ENCODE results near the gene MAP1S.
A peak's percentile ranks its signal among the peaks of the same experiment; 100 is the strongest.

MAP1S gene

DNA sequence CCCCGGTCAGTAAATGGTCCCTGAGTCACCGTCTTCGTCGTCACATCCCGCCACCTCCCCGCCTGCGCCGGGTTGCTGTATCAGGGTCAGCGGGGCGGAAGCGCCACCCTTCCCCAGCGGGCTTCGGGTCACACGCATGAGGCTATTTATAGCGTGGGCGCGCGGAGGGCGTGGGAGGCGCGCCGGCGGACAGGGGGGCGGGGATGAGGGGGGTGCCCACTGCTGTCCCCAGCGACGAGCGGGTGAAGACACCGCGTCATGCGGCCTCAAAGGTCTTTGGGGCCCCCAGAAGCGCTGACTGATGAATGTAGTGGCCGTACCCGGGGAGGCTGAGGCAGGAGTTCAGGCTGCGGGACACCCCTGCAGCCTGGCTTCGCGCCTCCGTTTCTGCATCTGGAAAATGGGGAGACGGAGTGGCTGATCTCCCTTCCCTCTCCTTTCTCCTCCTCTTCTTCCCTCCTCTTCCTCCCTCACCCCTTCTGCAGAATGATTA lies 39.0 kb upstream of the MAP1S start:
- no peak for TF ChIP-seq Cebpa-rat (IDR thresholded peaks at IDR 0.05)
- H3K4me3 ChIP-seq = peak overlapping the region; percentile 19 to 63 (median 44); a peak in 18 of 20 replicates
- peak overlapping the region; percentile 83 to 98 (median 88) for H3K4me2 ChIP-seq

DNA sequence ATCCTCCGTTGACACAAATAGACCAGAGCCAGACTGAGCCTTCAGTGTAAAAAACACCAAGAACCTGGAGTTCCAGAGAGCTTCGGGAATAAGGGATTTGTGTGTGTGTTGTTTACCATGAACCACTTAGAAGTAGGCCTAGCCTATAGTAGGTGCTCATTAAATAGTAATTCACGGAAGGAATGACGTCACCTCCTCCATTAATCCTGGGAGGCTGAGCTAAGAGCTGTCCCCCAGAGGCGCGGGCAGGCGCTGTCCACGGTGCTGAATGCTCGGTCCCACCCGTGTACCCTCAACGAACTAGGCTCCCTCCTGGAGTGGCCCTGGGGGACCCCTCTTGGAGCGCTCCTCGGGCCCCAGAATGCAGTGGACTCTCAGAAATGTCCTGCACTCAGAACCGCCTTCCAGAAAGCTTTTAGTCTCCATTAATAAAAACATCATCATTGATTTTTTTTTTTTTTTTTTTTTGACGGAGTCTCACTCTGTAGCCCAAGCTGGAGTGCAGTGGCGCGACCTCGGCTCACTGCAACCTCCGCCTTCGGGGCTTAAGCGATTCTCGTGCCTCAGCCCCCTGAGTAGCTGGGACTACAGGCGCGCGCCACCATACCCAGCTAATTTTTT lies 37.7 kb upstream of the MAP1S start:
- peaks cover 16 to 37% (median 29%) of the 10 kb centered on the region in 10 experiments for H3K4me1 ChIP-seq
- peaks cover 27 to 94% (median 86%) of the 10 kb centered on the region in 11 experiments for H3K27me3 ChIP-seq
- H3K36me3 ChIP-seq = no peaks in the 10 kb centered on the region
- H3K4me2 ChIP-seq = peak overlapping the region in 4 of 11 experiments; percentile 88 to 98 (median 96); a peak in 4 of 22 replicates
- no peak for TF ChIP-seq Cebpa-rat (IDR thresholded peaks at IDR 0.05)
- no peak overlapping the region for H3K4me3 ChIP-seq
- H4K20me1 ChIP-seq = peaks cover 0 to 25% (median 0%) of the 10 kb centered on the region in 11 experiments; a peak in 4 of 22 replicates
- no peaks in the 10 kb centered on the region for H3K9me3 ChIP-seq (replicated peaks in 1 of 11)
- no peak overlapping the region for H3K9ac ChIP-seq
- no peak overlapping the region for H3K27ac ChIP-seq

More for the DNA sequence above, 39.0 kb upstream of the MAP1S start:
- Histone ChIP-seq H3K4me1 (peaks cover 13 to 26% (median 22%) of the 10 kb centered on the region in 10 experiments), H3K9ac (peak overlapping the region in 8 of 11 experiments; percentile 35 to 78 (median 64); a peak in 13 of 22 replicates), H4K20me1 (peaks cover 0 to 25% (median 0%) of the 10 kb centered on the region in 11 experiments; a peak in 5 of 22 replicates), H3K27ac (peak overlapping the region in 6 of 11 experiments; percentile 53 to 85 (median 68); a peak in 10 of 22 replicates), H3K36me3 (no peaks in the 10 kb centered on the region), H3K27me3 (peaks cover 16 to 84% (median 72%) of the 10 kb centered on the region in 11 experiments), H3K9me3 (replicated peaks in 1 of 11) (no peaks in the 10 kb centered on the region)

DNA sequence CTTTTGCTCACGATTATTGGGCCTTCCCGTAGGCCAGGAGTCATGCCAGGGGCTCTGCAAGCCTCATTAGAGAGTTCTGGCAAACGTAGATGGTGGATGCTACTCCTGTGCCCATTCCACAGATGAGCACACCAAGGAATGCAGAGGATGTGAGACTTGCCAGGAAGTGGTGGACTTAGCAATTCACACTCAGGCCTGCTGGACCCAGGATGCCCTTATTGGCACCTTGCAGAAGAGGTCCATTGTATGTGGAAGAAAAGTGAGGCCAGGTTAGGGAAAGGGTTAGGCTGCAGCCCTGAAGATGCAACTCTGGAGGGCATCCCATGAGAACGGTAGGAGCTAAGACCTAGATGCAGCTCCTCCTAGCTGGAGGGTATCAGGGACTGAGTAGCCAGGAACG lies 37.0 kb upstream of the MAP1S start:
- Histone ChIP-seq H3K36me3 (no peaks in the 10 kb centered on the region), H3K27ac (no peak overlapping the region), H3K9ac (no peak overlapping the region), H3K9me3 (replicated peaks in 1 of 11) (no peaks in the 10 kb centered on the region), H3K4me3 (no peak overlapping the region), H3K4me2 (no peak overlapping the region), H3K4me1 (peaks cover 19 to 43% (median 34%) of the 10 kb centered on the region in 10 experiments), H3K27me3 (peaks cover 33 to 100% (median 92%) of the 10 kb centered on the region in 11 experiments), H4K20me1 (peaks cover 0 to 28% (median 0%) of the 10 kb centered on the region in 11 experiments; a peak in 8 of 22 replicates)
- TF ChIP-seq Cebpa-rat (IDR thresholded peaks at IDR 0.05) = no peak

DNA sequence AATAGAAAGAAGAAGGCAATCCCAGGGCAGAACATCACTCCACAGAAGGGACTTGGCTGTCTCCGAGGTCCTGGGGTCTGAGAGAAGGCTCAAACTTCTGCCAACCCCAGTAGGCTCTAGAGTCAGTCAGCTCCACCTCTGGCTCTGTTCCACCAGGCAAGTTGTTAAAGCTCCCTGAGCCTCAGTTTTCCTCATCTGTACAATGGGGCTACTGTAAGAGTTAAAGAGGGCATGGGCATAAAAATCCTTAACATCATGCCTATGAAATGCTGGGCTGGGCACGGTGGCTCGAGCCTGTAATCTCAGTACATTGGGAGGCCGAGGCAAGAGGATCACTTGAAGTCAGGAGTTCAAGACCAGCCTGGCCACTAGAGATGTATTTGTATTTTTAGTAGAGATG lies 36.2 kb upstream of the MAP1S start:
- TF ChIP-seq Cebpa-rat (IDR thresholded peaks at IDR 0.05) = no peak
- Histone ChIP-seq H4K20me1 (peaks cover 0 to 36% (median 0%) of the 10 kb centered on the region in 11 experiments; a peak in 8 of 22 replicates), H3K9ac (no peak overlapping the region), H3K4me1 (peaks cover 19 to 46% (median 34%) of the 10 kb centered on the region in 10 experiments), H3K36me3 (no peaks in the 10 kb centered on the region), H3K9me3 (replicated peaks in 1 of 11) (no peaks in the 10 kb centered on the region), H3K27ac (no peak overlapping the region), H3K27me3 (peaks cover 41 to 100% (median 98%) of the 10 kb centered on the region in 11 experiments), H3K4me2 (no peak overlapping the region), H3K4me3 (no peak overlapping the region)

DNA sequence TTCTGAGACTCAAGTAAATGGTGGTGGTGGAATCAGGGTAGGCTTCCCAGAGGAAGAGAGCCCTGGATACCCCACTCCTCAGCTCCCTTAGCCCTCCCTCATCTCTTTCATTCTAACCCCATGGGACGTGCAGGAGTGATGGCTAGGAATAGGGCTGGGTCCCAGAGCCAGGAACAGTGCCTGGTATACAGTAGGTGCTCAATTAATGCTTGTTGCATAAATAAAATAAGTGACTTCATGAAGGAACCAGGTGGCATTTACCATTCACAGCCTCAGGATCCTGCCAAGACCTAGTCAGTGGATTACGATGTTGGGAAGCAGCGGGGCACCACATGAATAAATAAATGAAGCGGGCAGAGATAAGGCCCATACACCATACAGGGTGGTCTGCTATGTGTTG lies 35.0 kb upstream of the MAP1S start:
- Histone ChIP-seq H3K9ac (no peak overlapping the region), H3K4me2 (no peak overlapping the region), H3K36me3 (no peaks in the 10 kb centered on the region), H3K4me3 (no peak overlapping the region), H4K20me1 (peaks cover 0 to 36% (median 0%) of the 10 kb centered on the region in 11 experiments; a peak in 8 of 22 replicates), H3K27ac (no peak overlapping the region), H3K9me3 (replicated peaks in 1 of 11) (no peaks in the 10 kb centered on the region), H3K4me1 (peaks cover 19 to 45% (median 34%) of the 10 kb centered on the region in 10 experiments), H3K27me3 (peaks cover 50 to 100% (median 98%) of the 10 kb centered on the region in 11 experiments)
- no peak for TF ChIP-seq Cebpa-rat (IDR thresholded peaks at IDR 0.05)

DNA sequence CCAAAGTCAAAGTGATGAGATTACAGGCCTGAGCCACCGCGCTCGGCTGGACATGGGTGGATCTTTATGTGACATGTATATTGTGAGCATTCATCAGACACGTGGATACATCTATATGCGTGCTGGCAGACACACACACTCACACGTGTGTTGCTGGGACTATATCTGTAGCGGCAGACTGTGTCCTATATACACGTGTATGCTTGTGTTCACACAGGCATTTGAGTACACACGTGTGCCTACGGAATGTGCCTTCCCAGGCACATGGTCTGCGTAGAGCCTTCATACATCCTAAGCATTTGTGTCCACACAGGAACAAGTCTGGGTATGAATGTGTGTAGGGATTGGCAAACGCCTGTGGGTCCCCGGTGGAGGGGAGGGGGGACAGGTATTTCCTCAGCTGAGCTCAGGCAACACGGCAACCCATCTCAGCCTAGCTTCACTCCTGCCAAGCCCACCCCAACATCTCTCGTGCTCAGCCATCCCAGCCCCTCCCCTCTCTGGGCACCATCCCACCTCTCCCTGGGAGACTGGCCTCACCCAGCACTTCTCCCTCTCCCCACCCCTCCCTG lies 33.7 kb upstream of the MAP1S start:
- Histone ChIP-seq H3K4me1 (peaks cover 7 to 33% (median 22%) of the 10 kb centered on the region in 10 experiments; a peak in 19 of 20 replicates), H3K4me2 (peak overlapping the region in 4 of 11 experiments; percentile 2 to 98 (median 77); a peak in 6 of 22 replicates), H3K36me3 (no peaks in the 10 kb centered on the region), H4K20me1 (peaks cover 0 to 36% (median 0%) of the 10 kb centered on the region in 11 experiments; a peak in 8 of 22 replicates), H3K4me3 (no peak overlapping the region), H3K27ac (no peak overlapping the region), H3K9ac (no peak overlapping the region), H3K27me3 (peaks cover 50 to 100% (median 98%) of the 10 kb centered on the region in 11 experiments), H3K9me3 (replicated peaks in 1 of 11) (no peaks in the 10 kb centered on the region)
- TF ChIP-seq Cebpa-rat (IDR thresholded peaks at IDR 0.05) = no peak

DNA sequence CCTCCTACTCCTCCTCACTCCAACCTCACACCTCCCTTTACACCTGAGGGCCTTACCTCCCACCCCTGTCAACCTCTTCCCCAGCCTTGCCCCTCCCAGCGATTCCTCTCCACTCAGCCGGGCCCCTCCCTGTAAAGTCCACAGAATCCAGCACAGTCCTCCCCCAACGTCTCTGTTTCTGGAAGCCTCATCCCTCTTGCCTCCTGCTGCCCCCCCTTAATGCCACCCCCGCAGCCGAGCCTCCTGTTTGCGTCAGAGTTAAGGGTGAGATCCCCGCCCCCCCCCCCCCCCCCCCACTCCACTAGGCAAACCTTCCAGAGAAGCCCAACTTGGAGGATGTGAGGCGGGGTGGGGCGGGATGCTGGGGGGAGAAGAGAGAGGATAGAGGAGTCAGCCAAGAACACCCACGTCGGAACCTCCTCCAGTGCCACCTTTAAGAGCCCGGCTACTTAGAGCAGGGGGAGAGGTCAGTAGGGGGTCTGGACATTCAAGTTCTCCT lies 33.2 kb upstream of the MAP1S start:
- H3K9ac ChIP-seq = peak overlapping the region in 2 of 11 experiments; percentile 55 to 66; a peak in 2 of 22 replicates
- H3K9me3 ChIP-seq (replicated peaks in 1 of 11) = no peaks in the 10 kb centered on the region
- no peak for TF ChIP-seq Cebpa-rat (IDR thresholded peaks at IDR 0.05)
- no peaks in the 10 kb centered on the region for H3K36me3 ChIP-seq
- peak overlapping the region; percentile 49 to 98 (median 59); a peak in 17 of 22 replicates for H3K4me2 ChIP-seq
- peaks cover 2 to 27% (median 16%) of the 10 kb centered on the region in 10 experiments; a peak in 16 of 20 replicates for H3K4me1 ChIP-seq
- H3K4me3 ChIP-seq = peak overlapping the region in 5 of 10 experiments; percentile 38 to 61 (median 48); a peak in 10 of 20 replicates
- peak overlapping the region in 1 of 11 experiments; percentile 42; a peak in 1 of 22 replicates for H3K27ac ChIP-seq
- peaks cover 0 to 31% (median 0%) of the 10 kb centered on the region in 11 experiments; a peak in 8 of 22 replicates for H4K20me1 ChIP-seq
- H3K27me3 ChIP-seq = peaks cover 50 to 100% (median 98%) of the 10 kb centered on the region in 11 experiments

DNA sequence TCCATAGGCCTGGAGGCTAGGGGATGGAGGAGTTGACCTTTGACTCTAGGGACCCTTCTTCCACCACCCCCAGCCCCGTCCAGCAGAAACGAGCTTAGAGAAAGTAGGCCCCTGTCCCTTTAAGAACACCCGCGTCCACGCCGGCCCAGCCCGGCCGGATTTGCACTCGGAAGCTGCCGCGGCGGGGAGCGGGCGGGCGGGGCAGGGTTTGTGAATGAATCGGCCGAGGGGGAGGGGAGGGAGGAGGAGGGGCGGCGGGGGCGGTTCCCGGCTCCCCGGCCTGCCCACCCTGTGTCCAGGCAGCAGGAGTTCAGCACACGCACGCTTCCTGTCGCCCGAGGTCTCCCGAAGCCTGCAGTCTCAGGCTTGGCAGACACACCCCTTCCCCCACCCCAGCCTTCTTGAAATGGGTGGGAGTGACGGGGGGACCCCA lies 32.7 kb upstream of the MAP1S start:
- TF ChIP-seq Cebpa-rat (IDR thresholded peaks at IDR 0.05) = no peak
- peak overlapping the region in 2 of 11 experiments; percentile 55 to 66; a peak in 2 of 22 replicates for H3K9ac ChIP-seq
- H3K4me1 ChIP-seq = peaks cover 0 to 22% (median 12%) of the 10 kb centered on the region in 10 experiments; a peak in 14 of 20 replicates
- peaks cover 0 to 30% (median 0%) of the 10 kb centered on the region in 11 experiments; a peak in 7 of 22 replicates for H4K20me1 ChIP-seq
- no peaks in the 10 kb centered on the region for H3K9me3 ChIP-seq (replicated peaks in 1 of 11)
- no peaks in the 10 kb centered on the region for H3K36me3 ChIP-seq
- H3K27ac ChIP-seq = peak overlapping the region in 1 of 11 experiments; percentile 42; a peak in 1 of 22 replicates
- peak overlapping the region in 5 of 10 experiments; percentile 38 to 61 (median 48); a peak in 10 of 20 replicates for H3K4me3 ChIP-seq
- H3K4me2 ChIP-seq = peak overlapping the region; percentile 49 to 98 (median 59); a peak in 17 of 22 replicates
- peaks cover 50 to 96% (median 93%) of the 10 kb centered on the region in 11 experiments for H3K27me3 ChIP-seq
